GM21576 (cell line): ENCODE data around the gene PCNX4.

Source experiments
- ATAC-seq: cut with Tn5 transposase; IDR thresholded peaks from one replicate; pipeline ENCODE4 v1.9.1; 2021; ENCODE audit warnings: mild to moderate bottlenecking, moderate library complexity; ENCODE audit not compliant: unreplicated experiment

The PCNX4 gene

DNA sequence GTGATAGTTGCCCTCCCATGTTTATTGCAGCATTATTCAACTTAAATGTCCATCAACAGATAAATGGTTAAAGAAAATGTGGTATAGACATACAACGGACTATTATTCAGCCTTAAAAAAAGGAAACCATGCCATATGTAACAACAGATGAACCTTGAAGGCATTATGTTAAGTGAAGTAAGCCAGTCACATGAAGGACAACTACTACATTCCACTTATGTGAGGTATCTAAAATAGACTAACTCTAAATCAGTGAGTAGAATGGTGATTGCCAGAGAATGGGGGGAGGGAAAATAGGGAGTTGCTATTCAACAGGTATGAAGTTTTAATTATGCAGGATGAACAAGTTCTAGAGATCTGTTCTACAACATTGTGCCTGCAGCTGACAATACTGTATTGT, 10.1 kb downstream of the PCNX4 start:
- no peak for ATAC-seq

DNA sequence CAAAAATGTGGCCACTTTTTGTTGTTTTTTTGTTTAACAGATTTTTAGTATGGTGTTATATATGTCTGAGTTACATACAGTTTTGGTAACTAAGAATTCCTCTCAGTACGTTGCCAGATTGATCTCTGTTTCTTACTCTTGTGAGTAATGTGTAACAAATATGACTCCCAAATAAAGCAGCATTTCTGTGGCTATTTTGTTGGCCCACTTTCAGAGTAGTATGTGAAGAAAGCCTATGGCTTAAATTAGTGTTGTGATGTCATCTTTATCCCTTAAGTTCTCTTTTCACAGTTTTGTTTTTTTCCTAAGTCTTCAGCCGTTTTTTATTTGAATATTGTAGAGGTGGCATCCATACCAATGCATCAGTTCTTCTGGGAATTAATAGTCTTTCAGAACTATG, 10.7 kb downstream of the PCNX4 start:
- no peak for ATAC-seq

DNA sequence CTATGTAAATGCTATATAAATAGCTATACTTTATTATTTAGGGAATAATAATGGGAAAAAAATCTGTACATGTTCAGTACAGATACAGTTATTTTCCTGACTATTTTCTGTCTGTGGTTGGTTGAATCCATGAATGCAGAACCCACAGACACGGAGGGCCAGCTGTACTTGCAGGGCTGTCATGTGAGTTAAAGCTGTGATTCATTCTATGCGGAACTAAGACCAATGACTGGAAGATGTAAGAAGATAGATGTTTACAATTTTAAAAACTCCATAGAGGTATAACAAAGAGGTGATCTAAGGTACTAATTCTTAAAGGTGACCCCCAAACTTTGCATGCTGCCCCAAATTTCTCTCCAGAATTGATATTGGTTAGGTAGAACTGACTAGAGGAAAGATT, 14.6 kb downstream of the PCNX4 start:
- no peak for ATAC-seq

- no peak for ATAC-seq
These were observed 15.8 kb downstream of the PCNX4 start for GRCh38 chr14:60107477-60107876.

GRCh38 chr14:60111732-60112131, 20.0 kb downstream of the PCNX4 start:
- ATAC-seq, result no peak

DNA sequence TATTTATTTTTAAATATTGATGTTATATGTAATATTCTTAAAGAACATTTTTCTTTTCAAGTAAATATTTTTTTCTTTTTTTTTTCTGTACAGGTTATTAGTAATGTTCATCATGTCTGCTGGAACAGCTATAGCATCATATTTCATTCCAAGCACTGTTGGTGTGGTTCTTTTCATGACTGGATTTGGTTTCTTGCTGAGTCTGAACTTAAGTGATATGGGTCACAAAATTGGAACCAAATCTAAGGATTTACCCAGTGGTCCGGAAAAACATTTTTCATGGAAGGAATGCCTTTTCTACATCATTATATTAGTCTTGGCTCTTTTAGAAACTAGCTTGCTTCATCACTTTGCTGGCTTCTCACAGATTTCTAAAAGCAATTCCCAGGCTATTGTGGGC, 23.2 kb downstream of the PCNX4 start:
- no peak for ATAC-seq

GRCh38 chr14:60116181-60116580, 24.5 kb downstream of the PCNX4 start:
- no peak for ATAC-seq

GRCh38 chr14:60125918-60126317, 34.2 kb downstream of the PCNX4 start:
- no peak for ATAC-seq

DNA sequence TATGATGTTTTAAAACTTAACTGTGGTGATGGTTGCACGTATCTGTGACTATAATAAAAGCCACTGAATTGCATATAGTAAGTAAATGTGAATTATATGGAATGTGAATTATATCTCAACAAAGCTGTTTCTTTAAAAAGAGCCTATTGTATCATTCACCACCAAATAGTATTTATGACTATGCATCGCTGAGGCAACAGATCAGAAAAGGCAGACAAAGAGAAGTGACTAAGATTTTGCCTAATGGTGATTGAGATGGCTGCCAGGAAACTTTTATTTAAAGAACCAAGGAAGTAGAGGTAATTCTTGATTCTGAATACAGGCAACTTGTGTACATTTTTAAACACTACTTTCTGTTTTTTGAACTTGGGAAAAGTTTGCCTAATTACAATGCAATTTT, 41.8 kb downstream of the PCNX4 start:
- no peak for ATAC-seq

DNA sequence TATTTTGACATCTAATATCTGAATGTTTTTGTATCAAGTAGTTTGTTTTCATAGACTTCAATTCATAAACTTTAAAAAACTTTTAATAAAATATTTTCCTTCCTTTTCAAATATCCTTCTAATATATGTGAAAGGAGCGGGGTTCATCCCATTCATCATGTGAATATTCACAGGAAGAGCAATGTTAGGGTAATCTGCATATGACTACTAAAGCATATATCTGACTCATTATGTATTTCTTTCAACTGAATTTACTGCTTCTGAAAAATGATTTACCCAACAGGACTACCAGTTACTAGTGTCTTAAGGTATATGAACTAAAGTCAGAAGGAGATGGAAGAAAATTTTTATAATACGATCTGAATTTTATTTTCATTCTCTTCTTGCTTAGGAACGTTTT, 43.0 kb downstream of the PCNX4 start:
- ATAC-seq, result no peak

DNA sequence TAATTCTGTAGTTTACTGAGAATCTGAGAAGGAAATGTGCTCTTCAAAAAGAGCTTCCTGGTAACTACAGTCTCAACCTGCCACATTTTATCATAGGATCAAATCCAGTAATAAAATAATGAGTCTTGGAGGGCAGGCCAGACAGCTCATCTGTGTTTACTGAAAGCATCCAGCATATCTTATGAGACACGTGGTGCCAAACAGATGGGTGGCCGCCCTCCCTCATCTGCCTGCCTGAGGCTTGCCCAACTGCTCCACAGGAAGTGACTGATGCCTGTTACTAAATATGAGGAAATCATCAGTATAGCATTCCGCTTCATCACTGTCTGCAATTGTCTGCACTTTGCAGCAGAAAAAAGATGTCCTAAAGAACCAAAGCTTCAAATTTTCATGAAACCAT, 60.0 kb downstream of the PCNX4 start:
- ATAC-seq, result peak; percentile 85

- no peak for ATAC-seq
These were observed 62.3 kb downstream of the PCNX4 start for GRCh38 chr14:60153991-60154390.

DNA sequence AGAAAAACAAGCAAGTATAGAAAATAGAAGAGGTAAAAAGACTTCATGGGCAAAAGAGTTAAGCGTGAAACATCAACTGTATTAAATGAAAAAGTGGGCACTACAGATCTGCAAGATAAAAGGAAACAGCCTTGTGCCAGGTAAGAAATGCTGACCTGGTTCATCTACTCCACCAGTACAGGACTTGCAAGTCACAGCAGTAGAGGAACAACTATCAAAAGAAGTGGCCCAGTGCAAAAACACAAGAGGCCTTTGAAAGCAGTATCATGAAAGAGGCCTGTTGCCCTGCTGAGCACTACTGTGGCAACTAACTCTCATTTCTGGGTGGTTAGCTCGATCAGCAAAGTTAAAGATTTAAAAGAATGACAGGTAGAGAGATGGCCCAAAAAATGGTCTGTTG, 62.9 kb downstream of the PCNX4 start:
- no peak for ATAC-seq

DNA sequence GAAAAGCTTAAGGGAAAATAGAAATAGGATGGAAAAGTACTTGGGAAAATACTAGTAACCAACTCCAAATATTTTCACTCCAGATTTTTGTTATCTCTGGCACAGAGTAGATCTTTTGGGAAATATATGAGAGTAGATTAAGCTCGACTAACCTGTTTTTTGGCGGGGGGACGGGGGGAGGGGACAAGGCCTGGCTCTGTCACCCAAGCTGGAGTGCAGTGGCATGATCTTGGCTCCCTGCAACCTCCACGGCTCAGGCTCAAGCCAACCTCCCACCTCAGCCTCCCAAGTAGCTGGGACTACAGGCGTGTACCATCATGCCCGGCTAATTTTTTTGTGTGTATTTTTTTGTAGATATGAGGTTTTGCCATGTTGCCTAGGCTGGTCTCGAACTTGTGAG, 68.7 kb downstream of the PCNX4 start:
- no peak for ATAC-seq

DNA sequence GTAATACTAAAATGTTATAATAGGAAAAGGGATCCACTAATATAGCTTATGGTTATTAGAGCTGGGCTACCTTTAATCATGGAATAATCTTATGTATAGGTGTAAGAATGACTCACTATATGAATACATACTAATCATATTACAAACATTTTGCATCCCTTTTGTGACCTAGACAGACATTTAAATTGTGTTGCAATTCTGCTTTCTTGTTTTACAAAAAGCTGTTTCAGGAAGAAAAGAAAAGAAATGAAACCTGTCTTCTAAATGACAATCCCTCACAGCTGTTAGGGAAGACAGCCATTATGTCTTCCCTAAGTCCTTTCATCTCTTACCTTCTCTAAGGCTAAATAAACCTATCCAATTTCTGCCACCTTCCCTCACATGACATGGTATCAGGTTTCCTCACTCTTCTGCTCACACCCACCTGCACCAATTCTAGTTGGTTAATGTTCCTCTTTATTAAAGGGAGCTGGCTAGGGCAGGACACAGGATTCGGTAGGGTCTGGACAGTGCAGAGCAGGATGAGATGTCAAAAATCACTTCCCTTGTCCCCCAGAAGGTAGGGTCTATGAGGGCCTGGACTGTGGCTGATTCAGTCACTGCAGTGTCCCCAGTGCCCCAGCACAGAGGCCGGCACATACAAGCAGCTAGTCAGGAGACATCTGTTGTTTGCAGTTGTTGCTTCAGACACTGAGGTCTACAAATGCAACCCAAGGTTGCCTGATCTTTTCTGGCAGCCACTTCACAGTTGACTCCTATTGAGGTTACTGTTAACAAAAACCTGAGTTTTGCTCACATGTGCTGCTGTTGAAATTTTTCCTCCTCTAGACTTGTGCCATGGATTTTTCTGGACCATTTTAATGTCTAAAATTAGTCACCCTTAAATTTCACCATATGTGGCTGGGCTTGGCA, 69.7 kb downstream of the PCNX4 start:
- ATAC-seq, result no peak

DNA sequence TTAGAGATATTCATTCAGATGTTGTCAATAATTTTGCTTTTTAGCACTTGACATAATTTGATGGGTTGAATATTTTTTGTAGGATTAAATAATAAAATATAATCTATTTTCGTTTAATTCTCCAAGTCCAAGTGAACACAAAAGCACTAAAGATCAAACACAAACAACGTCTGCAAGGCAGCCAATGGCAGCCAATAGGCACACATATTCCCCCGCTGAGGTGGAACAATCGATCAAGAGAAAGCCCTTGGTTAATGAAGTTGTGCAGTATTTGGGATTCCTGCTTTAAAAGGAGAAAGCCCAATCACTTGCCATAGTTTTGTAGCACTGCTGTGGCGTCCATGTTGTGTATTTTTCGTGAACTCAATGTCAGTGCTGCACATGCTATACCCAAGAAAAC, 72.0 kb downstream of the PCNX4 start:
- no peak for ATAC-seq

GRCh38 chr14:60164404-60164711, 72.6 kb downstream of the PCNX4 start:
- no peak for ATAC-seq

- ATAC-seq, result peak; percentile 80
These were observed 73.2 kb downstream of the PCNX4 start, which contains the start of gene DHRS7 for GRCh38 chr14:60164712-60165546. Gene DHRS7 (minus strand): TSS chr14:60165398. CDS start chr14:60165309, 89 bp downstream.

GRCh38 chr14:60165547-60165876, 73.8 kb downstream of the PCNX4 start:
- peak; percentile 2 for ATAC-seq

GRCh38 chr14:60166142-60166541, 74.4 kb downstream of the PCNX4 start:
- ATAC-seq, result no peak

DNA sequence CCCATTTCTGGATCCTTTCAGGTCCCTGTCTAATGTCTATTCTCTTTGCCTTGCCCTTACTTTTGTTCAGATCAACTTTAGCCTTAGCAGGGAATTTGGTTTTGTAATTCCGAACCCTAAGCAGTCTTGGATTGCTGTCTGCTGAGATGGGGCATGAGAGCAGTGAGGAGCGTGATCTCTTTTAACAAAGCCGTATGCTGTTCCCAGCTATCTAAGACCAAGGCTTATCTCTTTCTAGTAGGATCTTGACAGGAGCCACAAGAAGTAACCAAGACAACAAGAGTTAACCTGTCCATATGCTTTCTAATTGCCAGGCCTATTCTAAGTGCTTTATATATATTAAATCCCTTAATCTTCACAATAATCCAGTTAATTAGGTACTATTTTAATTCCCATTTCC, 78.0 kb downstream of the PCNX4 start:
- no peak for ATAC-seq

- ATAC-seq, result no peak
These were observed 79.2 kb downstream of the PCNX4 start for GRCh38 chr14:60170948-60171347.
